SU-DHL-6 (cell line): ENCODE data around the gene HDAC7.

Experiments used
- H2AFZ ChIP-seq: fragments of 200-600 bp; sonication (generic); 2 replicates; pipeline ENCODE4 v1.6.1; 2014; ENCODE audit warnings: low read depth, mild to moderate bottlenecking, moderate library complexity, mixed read lengths, antibody characterized with exemption, low read length; ENCODE audit not compliant: severe bottlenecking
- H3F3A ChIP-seq: fragments of 200-600 bp; shearing (Covaris generic); 2 replicates; pipeline ENCODE4 v1.6.0; 2016; ENCODE audit warnings: antibody characterized with exemption, mild to moderate bottlenecking; ENCODE audit not compliant: insufficient read depth
- H3K27ac ChIP-seq: fragments of 200-600 bp; sonication (generic); 2 replicates; pipeline ENCODE4 v1.5.1; 2016; ENCODE audit warnings: low read depth, mild to moderate bottlenecking, low read length, moderate library complexity, mixed read lengths
- H3K27me3 ChIP-seq: fragments of 200-600 bp; sonication (generic), shearing (Covaris generic); 2 replicates; pipeline ENCODE4 v1.6.0; 2014; ENCODE audit warnings: mild to moderate bottlenecking, low read length
- H3K36me3 ChIP-seq: fragments of 200-600 bp; sonication (generic); 2 replicates; pipeline ENCODE4 v1.6.1; 2014; ENCODE audit warnings: mild to moderate bottlenecking, low read length, mixed read lengths
- H3K4me2 ChIP-seq: fragments of 300-600, 200-600 bp; shearing (Covaris generic), sonication (generic); 2 replicates; pipeline ENCODE4 v1.6.0; 2014; ENCODE audit warnings: low read length, low read depth, mild to moderate bottlenecking; ENCODE audit not compliant: poor library complexity, severe bottlenecking
- H3K4me3 ChIP-seq: fragments of 200-600 bp; sonication (generic); 2 replicates; pipeline ENCODE4 v1.5.1; 2014; ENCODE audit warnings: antibody characterized with exemption, low read length, mild to moderate bottlenecking, mixed read lengths; ENCODE audit not compliant: insufficient read depth, poor library complexity, severe bottlenecking
- H3K79me2 ChIP-seq: fragments of 200-600 bp; sonication (generic); 2 replicates; pipeline ENCODE4 v1.6.1; 2014; ENCODE audit warnings: mild to moderate bottlenecking, low read length, moderate library complexity; ENCODE audit not compliant: insufficient read depth
- H3K9ac ChIP-seq: fragments of 200-600 bp; sonication (generic); 2 replicates; pipeline ENCODE4 v1.7.0; 2014; ENCODE audit warnings: mild to moderate bottlenecking, low read length
- H3K9me2 ChIP-seq: fragments of 200-600 bp; sonication (generic); replicated peaks from 2 replicates; pipeline ENCODE4 v1.6.1; 2014; ENCODE audit warnings: low read length; ENCODE audit not compliant: insufficient read depth
- H3K9me3 ChIP-seq: fragments of 200-600 bp; sonication (generic); 2 replicates; pipeline ENCODE4 v1.6.1; 2014; ENCODE audit warnings: low read length, mixed read lengths; ENCODE audit not compliant: insufficient read depth
- H4K20me1 ChIP-seq: fragments of 200-600 bp; sonication (generic); 2 replicates; pipeline ENCODE4 v1.6.1; 2014; ENCODE audit warnings: low read depth, mild to moderate bottlenecking, antibody characterized with exemption, low read length, moderate library complexity, mixed read lengths
- CTCF ChIP-seq: fragments of 200-600 bp; sonication (generic); IDR thresholded peaks from one replicate; pipeline ENCODE4 v1.5.1; 2017; ENCODE audit warnings: antibody characterized with exemption, mild to moderate bottlenecking, low read length, moderate library complexity; ENCODE audit not compliant: insufficient read depth, poor library complexity, severe bottlenecking
- EZH2phosphoT487 ChIP-seq: fragments of 200-600 bp; sonication (generic), shearing (Covaris generic); conservative IDR thresholded peaks from 2 replicates; pipeline ENCODE4 v1.6.1; 2018; ENCODE audit warnings: mild to moderate bottlenecking, antibody characterized with exemption, low read length, moderate library complexity, mixed read lengths

The HDAC7 gene

GRCh38 chr12:47856094-47856493, 36.4 kb upstream of the HDAC7 start:
- no peak overlapping the region for H3K4me2 ChIP-seq
- H2AFZ ChIP-seq, result no peak overlapping the region
- H3K27me3 ChIP-seq, result no peaks in the 10 kb centered on the region
- H3K36me3 ChIP-seq, result no peaks in the 10 kb centered on the region
- H3K4me3 ChIP-seq, result no peak overlapping the region
- no peaks in the 10 kb centered on the region for H3K9me3 ChIP-seq
- no peaks in the 10 kb centered on the region for H3K9me2 ChIP-seq
- H3K9ac ChIP-seq, result no peak overlapping the region
- no peak for TF ChIP-seq EZH2phosphoT487
- TF ChIP-seq CTCF, result no peak
- no peak overlapping the region for H3K27ac ChIP-seq
- H4K20me1 ChIP-seq, result no peaks in the 10 kb centered on the region
- no peaks in the 10 kb centered on the region for H3K79me2 ChIP-seq
- H3F3A ChIP-seq, result no peaks in the 10 kb centered on the region

GRCh38 chr12:47855502-47855901, 35.8 kb upstream of the HDAC7 start:
- no peaks in the 10 kb centered on the region for H3K9me2 ChIP-seq
- H3K27ac ChIP-seq, result no peak overlapping the region
- H3K36me3 ChIP-seq, result no peaks in the 10 kb centered on the region
- no peaks in the 10 kb centered on the region for H3F3A ChIP-seq
- TF ChIP-seq CTCF (no peak), EZH2phosphoT487 (no peak)
- H3K9ac ChIP-seq, result no peak overlapping the region
- H2AFZ ChIP-seq, result no peak overlapping the region
- H3K4me2 ChIP-seq, result no peak overlapping the region
- no peak overlapping the region for H3K4me3 ChIP-seq
- H3K79me2 ChIP-seq, result no peaks in the 10 kb centered on the region
- H3K27me3 ChIP-seq, result no peaks in the 10 kb centered on the region
- no peaks in the 10 kb centered on the region for H3K9me3 ChIP-seq
- no peaks in the 10 kb centered on the region for H4K20me1 ChIP-seq

GRCh38 chr12:47854531-47854930, 34.8 kb upstream of the HDAC7 start:
- Histone ChIP-seq H3K4me2 (no peak overlapping the region), H3K79me2 (no peaks in the 10 kb centered on the region), H3K27me3 (no peaks in the 10 kb centered on the region), H3K9ac (no peak overlapping the region), H3K36me3 (no peaks in the 10 kb centered on the region), H2AFZ (no peak overlapping the region), H4K20me1 (no peaks in the 10 kb centered on the region), H3K27ac (no peak overlapping the region), H3K4me3 (no peak overlapping the region), H3K9me2 (no peaks in the 10 kb centered on the region), H3K9me3 (no peaks in the 10 kb centered on the region), H3F3A (no peaks in the 10 kb centered on the region)
- no peak for TF ChIP-seq CTCF
- no peak for TF ChIP-seq EZH2phosphoT487

- H3K79me2 ChIP-seq, result no peaks in the 10 kb centered on the region
- H4K20me1 ChIP-seq, result no peaks in the 10 kb centered on the region
- H2AFZ ChIP-seq, result no peak overlapping the region
- TF ChIP-seq EZH2phosphoT487 (no peak), CTCF (no peak)
- no peak overlapping the region for H3K27ac ChIP-seq
- H3K9me2 ChIP-seq, result no peaks in the 10 kb centered on the region
- H3K27me3 ChIP-seq, result no peaks in the 10 kb centered on the region
- no peaks in the 10 kb centered on the region for H3K36me3 ChIP-seq
- H3F3A ChIP-seq, result no peaks in the 10 kb centered on the region
- no peak overlapping the region for H3K4me3 ChIP-seq
- H3K9ac ChIP-seq, result no peak overlapping the region
- H3K9me3 ChIP-seq, result no peaks in the 10 kb centered on the region
- no peak overlapping the region for H3K4me2 ChIP-seq
Observed at GRCh38 chr12:47852096-47852571, 32.4 kb upstream of the HDAC7 start.
